ENCODE results near the gene HMGXB4. TPM values are rescaled to one million over a fixed set of nuclear protein-coding genes. Genes with fewer than 3 reads are reported as not detected.
A peak's percentile ranks its signal among the peaks of the same experiment; 100 is the strongest.

The HMGXB4 gene
- total and polyA plus RNA-seq, 2 of the 13 experiments (the other 11 are each of a cell fraction or from before 2014, with no cell fraction given): 13.9 to 16.3 TPM

DNA sequence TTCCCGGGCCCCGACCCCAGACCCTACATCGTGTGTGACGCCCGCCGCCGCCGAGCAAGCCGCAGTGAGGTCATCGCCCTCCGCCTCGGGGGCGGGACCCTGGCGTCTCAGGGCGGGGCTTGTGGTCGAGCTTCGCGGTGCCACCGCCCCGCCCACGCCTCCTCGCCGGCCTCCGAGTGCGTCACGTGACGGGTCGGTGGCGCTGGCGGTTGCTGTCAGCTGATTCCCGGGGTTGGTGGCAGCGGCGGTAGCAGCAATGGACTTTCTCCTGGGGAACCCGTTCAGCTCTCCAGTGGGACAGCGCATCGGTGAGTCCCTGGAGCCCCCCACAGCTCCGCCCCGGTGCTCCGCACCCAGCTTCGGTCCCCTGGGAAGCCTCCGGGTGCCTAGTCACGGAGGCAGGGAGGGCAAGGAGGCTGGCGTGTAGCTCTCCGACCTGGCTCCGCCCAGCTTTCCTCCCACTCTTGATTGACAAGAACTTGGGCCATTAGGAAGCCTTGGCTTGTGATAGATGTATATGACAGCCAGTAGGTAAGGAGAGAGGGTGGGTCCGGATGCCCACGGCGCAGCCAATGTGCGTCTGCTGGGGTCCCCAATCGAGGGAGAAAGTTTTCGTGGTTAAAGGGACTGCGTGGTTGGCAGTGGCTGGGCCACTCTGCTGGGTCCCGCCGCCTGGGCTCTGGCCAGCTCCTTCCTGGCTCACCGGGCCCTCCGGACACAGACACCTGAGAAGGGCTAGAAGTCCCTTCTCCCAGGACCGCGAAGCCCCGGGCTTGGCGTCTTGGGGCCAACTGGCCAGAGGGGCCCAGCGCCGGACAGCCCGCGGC is 42.6 kb downstream of the HMGXB4 start, which contains the start of gene TOM1 (continued):
- peak; percentile 61; the same call in 1 of the 2 replicates for TF ChIP-seq SRY (CRISPR knock-in tag; IDR thresholded peaks at IDR 0.05)
- peak; percentile 70; the same call in 1 of the 2 replicates for TF ChIP-seq REPIN1 (CRISPR knock-in tag; IDR thresholded peaks at IDR 0.05; ENCODE audit: borderline replicate concordance, low read depth)
- no peak for TF ChIP-seq ZNF776 (CRISPR knock-in tag; IDR thresholded peaks at IDR 0.05)
- 0 out of 2 replicates have a peak, but pooled peaks have one; percentile 12 for TF ChIP-seq SATB2 (CRISPR knock-in tag; IDR thresholded peaks at IDR 0.05)
- no peak for TF ChIP-seq ZNF17 (CRISPR knock-in tag; IDR thresholded peaks at IDR 0.05)
- 0 out of 2 replicates have a peak, but pooled peaks have one; percentile 31 for TF ChIP-seq GATA4 (IDR thresholded peaks at IDR 0.05; ENCODE audit: borderline replicate concordance, low read depth)
- no peak for TF ChIP-seq KAT2B (IDR thresholded peaks at IDR 0.05; ENCODE audit: borderline replicate concordance, low read depth, low read length)
- peak; percentile 19; the same call in 1 of the 2 replicates for TF ChIP-seq ISL2 (CRISPR knock-in tag; IDR thresholded peaks at IDR 0.05)
- peak; percentile 53; the same call in 1 of the 2 replicates for TF ChIP-seq HES4 (CRISPR knock-in tag; IDR thresholded peaks at IDR 0.05; ENCODE audit: borderline replicate concordance)
- no peak for TF ChIP-seq ZNF841 (CRISPR knock-in tag; IDR thresholded peaks at IDR 0.05; ENCODE audit: borderline replicate concordance)
- 0 out of 2 replicates have a peak, but pooled peaks have one; percentile 15 for TF ChIP-seq FOXC1 (CRISPR knock-in tag; IDR thresholded peaks at IDR 0.05; ENCODE audit: borderline replicate concordance)
- TF ChIP-seq JUNB (CRISPR knock-in tag; IDR thresholded peaks at IDR 0.05; ENCODE audit: borderline replicate concordance): no peak
- peak; percentile 54; the same call in 1 of the 2 replicates for TF ChIP-seq HDAC2 (CRISPR knock-in tag; IDR thresholded peaks at IDR 0.05)
- TF ChIP-seq NFYB (CRISPR knock-in tag; IDR thresholded peaks at IDR 0.05): peak; percentile 100
- peak; percentile 25; the same call in 1 of the 2 replicates for TF ChIP-seq SOX13 (IDR thresholded peaks at IDR 0.05)
- TF ChIP-seq SOX13 (CRISPR knock-in tag; conservative IDR thresholded peaks at IDR 0.05 in 1 of 2, IDR thresholded peaks at IDR 0.05 in 1 of 2): peak in 1 of 2 experiments; percentile 15; a peak in 1 of 4 replicates
- TF ChIP-seq NAIF1 (CRISPR knock-in tag; IDR thresholded peaks at IDR 0.05; ENCODE audit: borderline replicate concordance): no peak
- TF ChIP-seq, protein P1, sequence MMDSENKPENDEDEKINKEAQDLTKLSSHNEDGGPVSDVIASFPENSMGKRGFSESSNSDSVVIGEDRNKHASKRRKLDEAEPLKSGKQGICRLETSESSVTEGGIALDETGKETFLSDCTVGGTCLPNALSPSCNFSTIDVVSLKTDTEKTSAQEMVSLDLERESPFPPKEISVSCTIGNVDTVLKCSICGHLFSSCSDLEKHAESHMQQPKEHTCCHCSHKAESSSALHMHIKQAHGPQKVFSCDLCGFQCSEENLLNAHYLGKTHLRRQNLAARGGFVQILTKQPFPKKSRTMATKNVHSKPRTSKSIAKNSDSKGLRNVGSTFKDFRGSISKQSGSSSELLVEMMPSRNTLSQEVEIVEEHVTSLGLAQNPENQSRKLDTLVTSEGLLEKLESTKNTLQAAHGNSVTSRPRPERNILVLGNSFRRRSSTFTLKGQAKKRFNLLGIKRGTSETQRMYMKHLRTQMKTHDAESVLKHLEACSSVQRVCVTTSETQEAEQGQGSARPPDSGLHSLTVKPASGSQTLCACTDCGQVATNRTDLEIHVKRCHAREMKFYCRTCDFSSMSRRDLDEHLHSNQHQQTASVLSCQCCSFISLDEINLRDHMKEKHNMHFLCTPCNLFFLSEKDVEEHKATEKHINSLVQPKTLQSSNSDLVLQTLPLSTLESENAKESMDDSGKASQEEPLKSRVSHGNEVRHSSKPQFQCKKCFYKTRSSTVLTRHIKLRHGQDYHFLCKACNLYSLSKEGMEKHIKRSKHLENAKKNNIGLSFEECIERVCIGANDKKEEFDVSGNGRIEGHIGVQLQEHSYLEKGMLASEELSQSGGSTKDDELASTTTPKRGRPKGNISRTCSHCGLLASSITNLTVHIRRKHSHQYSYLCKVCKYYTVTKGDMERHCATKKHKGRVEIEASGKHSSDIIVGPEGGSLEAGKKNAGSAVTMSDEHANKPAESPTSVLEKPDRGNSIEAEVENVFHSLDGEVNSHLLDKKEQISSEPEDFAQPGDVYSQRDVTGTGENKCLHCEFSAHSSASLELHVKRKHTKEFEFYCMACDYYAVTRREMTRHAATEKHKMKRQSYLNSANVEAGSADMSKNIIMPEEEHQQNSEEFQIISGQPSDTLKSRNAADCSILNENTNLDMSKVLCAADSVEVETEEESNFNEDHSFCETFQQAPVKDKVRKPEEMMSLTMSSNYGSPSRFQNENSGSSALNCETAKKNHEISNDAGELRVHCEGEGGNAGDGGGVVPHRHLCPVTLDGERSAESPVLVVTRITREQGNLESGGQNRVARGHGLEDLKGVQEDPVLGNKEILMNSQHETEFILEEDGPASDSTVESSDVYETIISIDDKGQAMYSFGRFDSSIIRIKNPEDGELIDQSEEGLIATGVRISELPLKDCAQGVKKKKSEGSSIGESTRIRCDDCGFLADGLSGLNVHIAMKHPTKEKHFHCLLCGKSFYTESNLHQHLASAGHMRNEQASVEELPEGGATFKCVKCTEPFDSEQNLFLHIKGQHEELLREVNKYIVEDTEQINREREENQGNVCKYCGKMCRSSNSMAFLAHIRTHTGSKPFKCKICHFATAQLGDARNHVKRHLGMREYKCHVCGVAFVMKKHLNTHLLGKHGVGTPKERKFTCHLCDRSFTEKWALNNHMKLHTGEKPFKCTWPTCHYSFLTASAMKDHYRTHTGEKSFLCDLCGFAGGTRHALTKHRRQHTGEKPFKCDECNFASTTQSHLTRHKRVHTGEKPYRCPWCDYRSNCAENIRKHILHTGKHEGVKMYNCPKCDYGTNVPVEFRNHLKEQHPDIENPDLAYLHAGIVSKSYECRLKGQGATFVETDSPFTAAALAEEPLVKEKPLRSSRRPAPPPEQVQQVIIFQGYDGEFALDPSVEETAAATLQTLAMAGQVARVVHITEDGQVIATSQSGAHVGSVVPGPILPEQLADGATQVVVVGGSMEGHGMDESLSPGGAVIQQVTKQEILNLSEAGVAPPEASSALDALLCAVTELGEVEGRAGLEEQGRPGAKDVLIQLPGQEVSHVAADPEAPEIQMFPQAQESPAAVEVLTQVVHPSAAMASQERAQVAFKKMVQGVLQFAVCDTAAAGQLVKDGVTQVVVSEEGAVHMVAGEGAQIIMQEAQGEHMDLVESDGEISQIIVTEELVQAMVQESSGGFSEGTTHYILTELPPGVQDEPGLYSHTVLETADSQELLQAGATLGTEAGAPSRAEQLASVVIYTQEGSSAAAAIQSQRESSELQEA (CRISPR knock-in tag; IDR thresholded peaks at IDR 0.05; ENCODE audit: not compliant biosample characterization): no peak
- TF ChIP-seq TRIM22 (IDR thresholded peaks at IDR 0.05): no peak
- TF ChIP-seq ZNF282 (IDR thresholded peaks at IDR 0.05; ENCODE audit: partially characterized antibody): no peak

Data from HepG2 (cell line).